ENCODE results near the gene CD46. TPM values are rescaled to one million over a fixed set of nuclear protein-coding genes. Genes with fewer than 3 reads are reported as not detected.

The CD46 gene
- total RNA-seq, 2 donors from 2014 or later, result 148 to 282 TPM

DNA sequence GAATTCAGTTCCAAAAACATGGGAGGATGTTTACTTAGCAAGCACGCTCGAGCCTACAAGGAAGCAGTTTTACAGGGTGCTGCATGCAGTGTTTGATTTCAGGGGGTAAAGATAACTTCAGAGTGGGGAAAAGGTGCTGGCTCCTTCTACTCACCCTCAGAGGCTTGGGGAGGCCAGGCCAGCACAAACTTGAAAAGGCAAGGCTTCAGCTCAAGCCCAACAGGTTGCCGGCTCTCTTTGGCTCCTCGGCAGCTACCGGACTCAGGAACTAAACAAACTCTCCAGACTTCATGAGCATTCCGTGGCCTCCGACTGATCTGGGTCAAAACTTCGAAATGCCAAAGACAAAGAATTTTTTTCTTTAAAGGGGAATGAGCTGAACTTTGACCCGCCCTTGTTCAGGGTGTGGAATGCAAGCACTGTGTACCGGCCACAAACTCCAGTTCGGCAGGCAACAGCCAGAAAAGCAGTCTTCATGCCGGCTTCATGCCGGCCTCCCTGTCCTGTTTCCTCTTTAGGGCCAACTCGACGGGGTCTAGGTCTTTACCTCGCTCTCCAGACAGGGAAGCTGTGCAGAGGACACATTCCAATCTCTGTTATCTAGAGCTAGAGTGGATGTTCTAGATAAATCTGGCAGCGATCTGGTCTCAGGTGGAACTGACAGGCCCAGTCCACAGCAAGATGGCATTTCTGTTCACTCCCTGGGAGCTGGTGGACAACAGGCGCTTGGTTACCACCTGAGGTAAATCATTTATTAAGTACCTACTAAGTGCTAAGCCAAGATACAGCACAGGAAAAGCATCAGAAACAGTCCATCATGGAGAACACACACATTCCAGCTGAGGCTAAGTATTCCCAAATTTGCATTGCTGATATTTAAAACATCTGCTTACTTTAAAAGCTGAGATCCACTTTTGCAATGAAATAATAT, 75.0 kb downstream of the CD46 start:
- H3K9ac ChIP-seq (ENCODE audit: low read depth in 2 of 2, low read length in 2 of 2), result peak overlapping the region; percentile 56 to 82
- intact Hi-C loops (cut with DNase I), result no loop called here
- TF ChIP-seq CTCF (IDR thresholded peaks at IDR 0.05), result no peak
- peak overlapping the region; percentile 1 for H3K4me3 ChIP-seq
- peaks cover 31% of the 10 kb centered on the region for H3K4me1 ChIP-seq
- DNase-seq, result peak; percentile 75
- no peaks in the 10 kb centered on the region for H3K27me3 ChIP-seq
- no peaks in the 10 kb centered on the region for H3K36me3 ChIP-seq
- H3K27ac ChIP-seq, result peak overlapping the region; percentile 93
- no peaks in the 10 kb centered on the region for H3K9me3 ChIP-seq

GRCh38 chr1:207827488-207827830, 75.6 kb downstream of the CD46 start:
- Histone ChIP-seq H3K4me3 (no peak overlapping the region), H3K36me3 (no peaks in the 10 kb centered on the region), H3K9me3 (no peaks in the 10 kb centered on the region), H3K4me1 (peaks cover 31% of the 10 kb centered on the region), H3K27ac (peak overlapping the region; percentile 93), H3K9ac (ENCODE audit: low read depth in 2 of 2, low read length in 2 of 2) (peak overlapping the region; percentile 37 to 82), H3K27me3 (no peaks in the 10 kb centered on the region)
- no peak for TF ChIP-seq CTCF (IDR thresholded peaks at IDR 0.05)
- DNase-seq, result no peak
- intact Hi-C loops (cut with DNase I), result no loop called here

GRCh38 chr1:207828046-207828445, 76.2 kb downstream of the CD46 start:
- peaks cover 31% of the 10 kb centered on the region for H3K4me1 ChIP-seq
- no peak for TF ChIP-seq CTCF (IDR thresholded peaks at IDR 0.05)
- H3K27me3 ChIP-seq, result no peaks in the 10 kb centered on the region
- peak overlapping the region; percentile 19 to 82 for H3K9ac ChIP-seq (ENCODE audit: low read depth in 2 of 2, low read length in 2 of 2)
- peak overlapping the region; percentile 93 for H3K27ac ChIP-seq
- DNase-seq, result no peak
- H3K36me3 ChIP-seq, result no peaks in the 10 kb centered on the region
- intact Hi-C loops (cut with DNase I), result loop anchor here (2.0 kb wide), 1 partner anchor 39 kb away; no protein-coding TSS in a partner anchor
- no peaks in the 10 kb centered on the region for H3K9me3 ChIP-seq
- no peak overlapping the region for H3K4me3 ChIP-seq

DNA sequence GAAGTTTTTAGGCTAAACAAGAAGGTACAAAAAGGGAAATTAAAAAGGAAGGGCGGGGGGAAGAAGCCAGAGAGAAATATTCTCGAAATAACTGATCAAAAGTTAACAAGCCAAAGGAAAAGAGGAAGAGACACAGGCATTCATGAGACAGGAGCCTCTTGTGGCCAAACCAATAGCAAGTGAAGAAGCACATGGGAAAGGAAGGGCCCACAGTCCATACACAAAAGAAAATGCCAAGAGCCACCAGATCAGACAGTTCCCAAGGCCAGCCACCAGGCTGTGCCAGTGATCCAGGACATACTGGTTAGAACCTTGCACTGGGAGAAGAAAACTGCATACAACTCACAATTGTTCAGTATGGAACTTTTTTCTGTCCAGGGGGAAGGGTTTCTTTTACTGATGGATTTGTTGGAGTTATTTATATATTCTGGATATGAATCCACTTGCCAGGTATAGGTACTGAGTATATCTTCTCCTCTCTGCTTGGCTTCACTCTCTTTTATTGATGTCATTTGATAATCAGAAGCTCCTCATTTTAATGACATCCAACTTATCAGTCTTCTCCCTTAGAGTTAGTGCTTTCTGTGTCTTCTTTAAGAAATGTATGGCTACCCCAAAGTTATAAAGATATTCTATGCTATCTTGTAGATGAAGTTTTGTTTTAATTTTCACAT, 76.8 kb downstream of the CD46 start:
- Histone ChIP-seq H3K27ac (peak overlapping the region; percentile 93), H3K9me3 (no peaks in the 10 kb centered on the region), H3K9ac (ENCODE audit: low read depth in 2 of 2, low read length in 2 of 2) (peak overlapping the region; percentile 19 to 82)

More for the DNA sequence above, 76.8 kb downstream of the CD46 start:
- peaks cover 31% of the 10 kb centered on the region for H3K4me1 ChIP-seq
- intact Hi-C loops (cut with DNase I), result loop anchor here (2.0 kb wide), 1 partner anchor 38 kb away; no protein-coding TSS in a partner anchor
- TF ChIP-seq CTCF (IDR thresholded peaks at IDR 0.05), result peak; percentile 77
- H3K4me3 ChIP-seq, result no peak overlapping the region
- peak; percentile 87 for DNase-seq
- no peaks in the 10 kb centered on the region for H3K36me3 ChIP-seq
- H3K27me3 ChIP-seq, result no peaks in the 10 kb centered on the region

Measured in colonic mucosa (tissue), 4 donors.